Sigmoid colon (tissue), 4 donors: ENCODE measurements around the gene DPYSL4.

Source experiments
- CTCF ChIP-seq, 4 experiments: fragments of 450-650 bp in 3 of 4; fragments of 200-600 bp in 1 of 4; IDR thresholded peaks; one replicate each; pipeline ENCODE4 v1.5.1; 2016 to 2019; ENCODE audit warnings: antibody characterized with exemption in 4 of 4, mild to moderate bottlenecking in 3 of 4, moderate library complexity in 2 of 4
- EP300 ChIP-seq, 4 donors: sonication (generic); formaldehyde crosslinking; IDR thresholded peaks; one replicate each; pipeline ENCODE4 v1.6.1; 2017; ENCODE audit warnings: antibody characterized with exemption in 4 of 4
- POLR2AphosphoS5 ChIP-seq, 4 donors: sonication (generic); formaldehyde crosslinking; IDR thresholded peaks; one replicate each; pipeline ENCODE4 v1.6.1; 2017; ENCODE audit warnings: antibody characterized with exemption in 4 of 4

- no peak for TF ChIP-seq CTCF (IDR thresholded peaks at IDR 0.05)
- TF ChIP-seq EP300 (IDR thresholded peaks at IDR 0.05): no peak
- TF ChIP-seq POLR2AphosphoS5 (IDR thresholded peaks at IDR 0.05): no peak
Observed at GRCh38 chr10:132197271-132198067, 10.7 kb downstream of the DPYSL4 start.
